ENCODE measurements around the gene STK35.

The STK35 gene

GRCh38 chr20:2139250-2139649 is 37.6 kb downstream of the STK35 start:
- Mint-ChIP-seq H3K27ac (no peak overlapping the region), H3K9me3 (no peaks in the 10 kb centered on the region), H3K4me1 (peaks cover 25% of the 10 kb centered on the region), H3K27me3 (ENCODE audit: low read depth) (no peaks in the 10 kb centered on the region), H3K4me3 (no peak overlapping the region), H3K36me3 (ENCODE audit: low read depth) (peaks cover 4% of the 10 kb centered on the region)
- TF ChIP-seq, protein P1, sequence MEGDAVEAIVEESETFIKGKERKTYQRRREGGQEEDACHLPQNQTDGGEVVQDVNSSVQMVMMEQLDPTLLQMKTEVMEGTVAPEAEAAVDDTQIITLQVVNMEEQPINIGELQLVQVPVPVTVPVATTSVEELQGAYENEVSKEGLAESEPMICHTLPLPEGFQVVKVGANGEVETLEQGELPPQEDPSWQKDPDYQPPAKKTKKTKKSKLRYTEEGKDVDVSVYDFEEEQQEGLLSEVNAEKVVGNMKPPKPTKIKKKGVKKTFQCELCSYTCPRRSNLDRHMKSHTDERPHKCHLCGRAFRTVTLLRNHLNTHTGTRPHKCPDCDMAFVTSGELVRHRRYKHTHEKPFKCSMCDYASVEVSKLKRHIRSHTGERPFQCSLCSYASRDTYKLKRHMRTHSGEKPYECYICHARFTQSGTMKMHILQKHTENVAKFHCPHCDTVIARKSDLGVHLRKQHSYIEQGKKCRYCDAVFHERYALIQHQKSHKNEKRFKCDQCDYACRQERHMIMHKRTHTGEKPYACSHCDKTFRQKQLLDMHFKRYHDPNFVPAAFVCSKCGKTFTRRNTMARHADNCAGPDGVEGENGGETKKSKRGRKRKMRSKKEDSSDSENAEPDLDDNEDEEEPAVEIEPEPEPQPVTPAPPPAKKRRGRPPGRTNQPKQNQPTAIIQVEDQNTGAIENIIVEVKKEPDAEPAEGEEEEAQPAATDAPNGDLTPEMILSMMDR (IDR thresholded peaks at IDR 0.05; ENCODE audit: unreplicated experiment in 3 of 3): no peak

DNA sequence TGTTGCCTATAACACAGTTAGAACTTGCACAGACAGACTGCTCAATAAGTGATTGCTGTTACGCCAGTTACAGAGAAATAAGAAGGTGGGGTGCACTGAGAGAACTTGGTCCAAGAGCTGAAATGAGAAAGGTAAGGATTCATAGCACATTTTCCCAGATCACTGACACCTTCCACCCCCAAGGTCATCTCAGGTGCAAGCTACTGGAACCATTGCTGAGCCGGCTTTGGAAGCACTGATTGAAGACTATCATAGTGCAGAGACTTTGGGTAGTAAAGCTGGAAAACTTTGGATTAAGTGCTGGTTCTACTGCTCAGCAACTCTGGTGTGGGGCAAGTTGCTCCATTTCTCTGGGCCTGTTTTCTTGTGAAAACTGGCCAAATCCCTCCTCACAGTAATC is 38.1 kb downstream of the STK35 start:
- H3K27ac Mint-ChIP-seq: no peak overlapping the region
- no peaks in the 10 kb centered on the region for H3K9me3 Mint-ChIP-seq
- TF ChIP-seq, protein P1 (IDR thresholded peaks at IDR 0.05; ENCODE audit: unreplicated experiment in 3 of 3): no peak
- H3K27me3 Mint-ChIP-seq (ENCODE audit: low read depth): no peaks in the 10 kb centered on the region
- peaks cover 4% of the 10 kb centered on the region for H3K36me3 Mint-ChIP-seq (ENCODE audit: low read depth)
- peaks cover 25% of the 10 kb centered on the region for H3K4me1 Mint-ChIP-seq
- no peak overlapping the region for H3K4me3 Mint-ChIP-seq

GRCh38 chr20:2140561-2140960 is 38.9 kb downstream of the STK35 start:
- TF ChIP-seq, protein P1 (IDR thresholded peaks at IDR 0.05; ENCODE audit: unreplicated experiment in 3 of 3): no peak
- H3K9me3 Mint-ChIP-seq: no peaks in the 10 kb centered on the region
- H3K4me3 Mint-ChIP-seq: no peak overlapping the region
- peaks cover 21% of the 10 kb centered on the region for H3K4me1 Mint-ChIP-seq
- H3K36me3 Mint-ChIP-seq (ENCODE audit: low read depth): peaks cover 8% of the 10 kb centered on the region
- no peaks in the 10 kb centered on the region for H3K27me3 Mint-ChIP-seq (ENCODE audit: low read depth)
- H3K27ac Mint-ChIP-seq: no peak overlapping the region

- H3K9me3 Mint-ChIP-seq: no peaks in the 10 kb centered on the region
- no peak overlapping the region for H3K4me3 Mint-ChIP-seq
- TF ChIP-seq, protein P1 (IDR thresholded peaks at IDR 0.05; ENCODE audit: unreplicated experiment in 3 of 3): no peak
- H3K36me3 Mint-ChIP-seq (ENCODE audit: low read depth): peaks cover 16% of the 10 kb centered on the region
- no peaks in the 10 kb centered on the region for H3K27me3 Mint-ChIP-seq (ENCODE audit: low read depth)
- peaks cover 10% of the 10 kb centered on the region for H3K4me1 Mint-ChIP-seq
- H3K27ac Mint-ChIP-seq: no peak overlapping the region
Measured at GRCh38 chr20:2141600-2142575, 40.3 kb downstream of the STK35 start.

DNA sequence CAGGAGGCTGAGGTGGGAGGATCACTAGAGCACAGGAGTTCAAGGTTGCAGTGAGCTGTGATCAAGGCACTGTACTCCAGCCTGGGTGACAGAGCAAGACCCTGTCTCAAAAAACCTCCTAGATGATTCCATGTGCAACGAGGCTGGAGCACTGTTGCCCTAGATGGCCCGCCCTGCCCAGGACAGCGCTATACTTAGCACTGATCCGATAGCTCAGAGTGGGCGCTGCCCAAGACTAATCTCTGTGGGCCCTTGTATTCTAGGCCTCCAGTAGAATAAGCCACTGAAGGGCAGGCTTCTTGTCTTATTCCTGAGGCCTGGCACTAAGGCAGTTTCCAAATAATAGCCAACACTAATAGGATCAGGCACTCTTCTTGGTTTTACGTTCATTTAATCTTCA is 41.0 kb downstream of the STK35 start:
- peaks cover 16% of the 10 kb centered on the region for H3K36me3 Mint-ChIP-seq (ENCODE audit: low read depth)
- no peak overlapping the region for H3K4me3 Mint-ChIP-seq
- TF ChIP-seq, protein P1 (IDR thresholded peaks at IDR 0.05; ENCODE audit: unreplicated experiment in 3 of 3): no peak

GRCh38 chr20:2143594-2143993 is 42.0 kb downstream of the STK35 start:
- peaks cover 5% of the 10 kb centered on the region for H3K4me1 Mint-ChIP-seq
- TF ChIP-seq, protein P1 (IDR thresholded peaks at IDR 0.05; ENCODE audit: unreplicated experiment in 3 of 3): no peak
- no peaks in the 10 kb centered on the region for H3K27me3 Mint-ChIP-seq (ENCODE audit: low read depth)
- peaks cover 21% of the 10 kb centered on the region for H3K36me3 Mint-ChIP-seq (ENCODE audit: low read depth)
- no peaks in the 10 kb centered on the region for H3K9me3 Mint-ChIP-seq
- H3K27ac Mint-ChIP-seq: no peak overlapping the region
- no peak overlapping the region for H3K4me3 Mint-ChIP-seq

More for the DNA sequence above, 41.0 kb downstream of the STK35 start:
- H3K27ac Mint-ChIP-seq: no peak overlapping the region
- H3K27me3 Mint-ChIP-seq (ENCODE audit: low read depth): no peaks in the 10 kb centered on the region
- peaks cover 5% of the 10 kb centered on the region for H3K4me1 Mint-ChIP-seq
- no peaks in the 10 kb centered on the region for H3K9me3 Mint-ChIP-seq
